NCI-H526 treated with DMSO at 0.1 percent for 48 hours (cell line): ENCODE data around the gene SERPINB12.

ENCODE experiments used
- DNase-seq: peaks from one replicate; lab custom pipeline; 2025; lab: John Stamatoyannopoulos, UW

Gene SERPINB12

DNA sequence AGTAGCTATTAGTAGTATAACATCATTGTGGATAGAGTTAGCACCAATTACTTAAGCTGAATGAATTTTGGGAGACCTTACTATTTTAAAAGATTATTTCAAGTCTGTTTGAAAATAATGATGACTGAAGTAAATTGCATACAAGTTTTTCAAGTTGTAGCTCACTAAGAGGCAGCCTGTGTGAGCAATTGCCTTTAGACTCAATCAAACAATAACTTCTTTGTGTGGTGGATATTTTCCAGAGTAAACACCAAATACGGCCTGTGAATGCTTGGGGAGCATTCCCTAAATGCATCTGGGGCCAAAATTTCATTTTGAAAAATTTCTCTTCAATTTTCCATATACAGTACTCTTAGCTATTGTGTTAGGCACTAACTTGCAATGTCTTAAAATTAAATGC is 7.9 kb downstream of the SERPINB12 start:
- DNase-seq = no peak

- no peak for DNase-seq
Observed at GRCh38 chr18:63551769-63552168, 9.6 kb downstream of the SERPINB12 start.

GRCh38 chr18:63552581-63552980 is 10.4 kb downstream of the SERPINB12 start:
- no peak for DNase-seq

DNA sequence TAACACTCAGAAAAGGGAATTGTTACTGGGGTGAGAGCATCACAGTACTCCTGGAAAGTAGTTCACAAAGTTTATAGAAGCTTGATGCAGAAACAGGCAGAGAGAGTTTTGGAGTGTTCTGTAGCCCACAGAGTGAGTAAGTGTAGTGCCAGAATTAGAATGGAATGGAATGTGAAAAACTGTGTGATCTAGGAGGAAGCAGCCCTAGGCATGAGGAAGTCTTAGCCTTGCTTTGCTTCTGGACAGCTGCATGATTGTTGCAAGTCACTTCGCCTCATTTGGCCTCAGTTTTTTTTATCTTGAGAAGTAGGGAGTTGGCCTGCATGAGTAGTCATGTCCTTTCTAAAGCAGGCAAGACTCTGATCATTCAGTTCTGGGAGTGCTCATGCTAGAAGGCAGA is 10.9 kb downstream of the SERPINB12 start:
- no peak for DNase-seq

GRCh38 chr18:63559567-63560491 is 17.7 kb downstream of the SERPINB12 start:
- no peak for DNase-seq

DNA sequence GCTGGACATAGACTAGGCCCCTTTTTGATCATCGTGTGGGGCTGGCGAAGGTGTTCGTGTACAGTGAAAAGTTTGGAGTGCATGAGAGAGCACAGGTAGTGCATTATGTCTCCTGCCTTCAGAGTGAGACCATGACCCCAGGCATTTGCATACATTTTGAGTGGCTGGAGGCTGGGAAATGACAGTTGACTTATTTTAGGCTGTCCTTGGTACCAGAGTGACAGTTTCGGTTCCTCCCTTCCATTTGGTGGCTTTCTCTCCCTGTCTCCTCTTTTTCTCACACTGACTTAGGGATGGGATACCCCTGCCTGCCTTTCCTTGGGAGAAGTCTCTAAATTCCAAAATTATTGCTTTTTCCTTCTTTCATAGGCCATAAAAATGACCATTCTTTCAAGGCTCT is 20.1 kb downstream of the SERPINB12 start:
- no peak for DNase-seq

DNA sequence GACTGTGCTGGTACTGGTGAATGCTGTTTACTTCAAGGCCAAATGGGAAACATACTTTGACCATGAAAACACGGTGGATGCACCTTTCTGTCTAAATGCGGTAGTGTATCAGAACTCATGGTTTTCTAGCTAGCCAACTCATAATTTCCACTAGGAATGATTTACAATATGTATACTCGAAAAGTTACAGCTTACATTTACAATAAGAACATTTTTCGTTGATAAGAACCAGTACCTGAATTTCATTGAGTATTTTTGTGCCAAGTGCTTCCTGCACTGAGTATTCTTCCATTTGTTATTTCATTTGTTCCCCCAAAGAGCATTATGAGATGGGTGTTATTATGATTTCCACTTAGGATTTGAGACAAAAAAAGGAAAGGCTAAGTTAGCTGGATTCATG is 21.9 kb downstream of the SERPINB12 start:
- DNase-seq = no peak

GRCh38 chr18:63564561-63564960 is 22.4 kb downstream of the SERPINB12 start:
- no peak for DNase-seq

DNA sequence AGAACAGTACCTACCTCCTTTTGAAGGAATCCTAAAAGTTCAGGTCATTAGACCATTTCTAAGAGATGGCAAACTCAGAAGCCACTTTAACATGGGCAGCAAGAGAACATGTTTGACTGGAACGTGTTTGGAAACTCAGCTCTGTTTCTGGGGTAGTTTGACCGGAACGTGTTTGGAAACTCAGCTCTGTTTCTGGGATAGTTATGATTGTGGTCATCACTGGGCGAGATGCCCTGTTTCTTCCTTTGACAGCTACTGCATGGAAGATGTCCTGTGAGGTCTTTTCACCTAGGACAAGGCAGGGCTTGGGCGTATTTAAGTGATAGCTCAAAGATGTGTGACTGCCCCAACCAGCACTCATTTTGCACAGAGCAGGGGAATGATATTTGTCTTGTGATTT is 25.1 kb downstream of the SERPINB12 start:
- DNase-seq = no peak

GRCh38 chr18:63567825-63568224 is 25.7 kb downstream of the SERPINB12 start:
- DNase-seq = no peak

GRCh38 chr18:63570721-63571120 is 28.6 kb downstream of the SERPINB12 start:
- DNase-seq = no peak

DNA sequence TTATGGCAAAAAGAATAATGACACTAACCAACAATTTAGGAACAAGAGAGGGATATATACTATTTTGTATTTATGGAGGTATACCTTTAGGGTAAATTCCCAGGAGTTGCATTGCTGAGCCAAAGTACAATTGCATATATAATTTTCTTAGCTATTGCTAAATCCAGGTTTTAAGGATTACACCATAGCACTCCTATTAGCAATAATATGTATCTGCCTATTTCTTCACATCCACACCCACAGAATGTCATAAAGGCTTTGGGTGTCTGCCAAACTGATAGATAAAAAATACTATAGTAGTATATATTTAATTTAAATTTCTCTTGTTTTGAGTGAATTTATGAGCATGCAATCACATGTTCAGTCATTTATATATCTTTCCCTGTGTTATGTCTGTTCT is 33.5 kb downstream of the SERPINB12 start:
- DNase-seq = no peak

DNA sequence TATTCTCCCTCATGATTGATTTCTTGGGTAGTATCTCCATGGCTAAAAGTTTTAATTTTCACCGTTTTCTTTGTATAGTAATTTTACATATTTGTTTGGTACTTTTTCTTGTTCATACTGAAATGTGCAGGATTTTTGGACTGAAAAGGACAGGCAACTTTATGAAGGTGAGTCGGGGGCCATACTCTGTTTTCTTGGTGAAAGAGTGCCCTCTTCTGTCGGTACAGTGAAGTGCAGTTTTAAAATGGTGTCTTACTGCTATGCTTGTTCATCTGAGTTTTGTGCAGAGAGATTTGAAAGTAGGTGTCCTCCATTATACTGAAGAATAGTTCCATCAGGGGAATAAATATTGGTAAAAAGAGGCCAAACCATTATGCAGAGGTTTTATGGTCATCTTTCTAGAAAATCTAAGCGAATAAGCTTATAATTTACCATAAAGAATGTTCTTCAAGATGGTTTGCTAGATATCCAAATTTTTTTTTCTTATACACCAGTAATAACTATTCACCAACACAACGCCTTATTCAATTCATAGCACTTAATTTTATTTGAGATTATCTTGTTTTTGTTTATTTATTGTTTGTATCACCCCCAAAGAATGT is 36.3 kb downstream of the SERPINB12 start:
- peak; percentile 12 for DNase-seq

DNA sequence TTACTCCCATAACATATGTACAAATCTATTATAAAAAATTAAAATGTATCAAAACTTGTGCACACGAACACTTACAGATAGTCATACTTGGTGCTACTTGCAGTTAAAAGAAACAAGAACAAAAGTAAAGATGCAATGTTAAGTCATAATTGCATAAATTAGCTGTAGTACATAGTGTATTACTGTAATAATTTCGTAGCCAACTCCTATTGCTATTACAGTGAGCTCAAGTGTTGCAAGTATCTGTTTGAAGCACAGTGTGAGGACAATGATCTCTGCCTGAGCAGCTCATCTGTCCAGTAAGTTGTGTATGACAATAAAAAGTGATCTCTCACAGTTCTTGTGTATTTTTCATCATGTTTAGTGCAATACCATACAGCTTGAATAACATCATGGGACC is 37.4 kb downstream of the SERPINB12 start:
- DNase-seq = no peak

DNA sequence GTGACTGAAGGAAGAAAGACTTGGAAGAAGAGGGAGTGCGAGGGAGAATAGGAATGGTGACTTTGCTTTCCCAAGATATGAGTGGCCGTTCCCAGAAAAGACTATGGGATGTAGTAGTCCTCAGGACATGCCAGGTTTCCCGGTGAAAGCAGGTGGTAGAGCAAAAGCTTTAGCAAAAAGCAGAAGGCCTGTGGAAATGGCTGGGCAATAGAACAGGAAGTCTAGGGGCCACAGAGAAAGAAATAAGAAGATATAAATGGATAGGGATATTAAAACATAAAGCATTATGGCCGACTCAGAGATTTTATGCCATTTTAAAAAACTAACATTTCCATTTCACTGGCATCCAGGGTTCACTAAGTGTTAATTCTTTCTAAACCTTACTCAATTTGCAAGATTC is 43.8 kb downstream of the SERPINB12 start:
- no peak for DNase-seq

DNA sequence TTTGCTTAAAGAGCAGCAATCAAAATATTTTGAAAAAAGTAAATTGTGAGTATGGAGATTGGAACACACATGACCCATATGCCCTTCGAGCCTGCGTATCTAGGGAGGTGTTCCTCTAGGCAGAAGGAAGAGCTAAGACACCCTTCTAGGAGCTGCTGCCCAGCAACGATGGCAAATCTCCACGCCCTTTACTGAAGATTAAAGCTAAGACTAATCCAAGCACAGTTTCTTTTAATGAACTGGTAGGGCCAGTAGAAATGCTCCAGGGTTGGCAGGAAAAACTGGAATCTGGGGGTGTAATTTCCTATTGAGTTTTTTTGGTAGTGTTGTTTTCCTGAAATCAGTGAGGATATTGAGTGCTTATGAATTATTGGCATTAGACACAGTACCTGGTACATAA is 44.3 kb downstream of the SERPINB12 start:
- no peak for DNase-seq

- DNase-seq = no peak
Observed at GRCh38 chr18:63586966-63587365, 44.8 kb downstream of the SERPINB12 start, which contains the start of gene SERPINB13. Gene SERPINB13 (plus strand): TSS chr18:63587343. CDS start chr18:63588668, 1,325 bp downstream.

- DNase-seq = no peak
Observed at GRCh38 chr18:63588909-63589308, 46.7 kb downstream of the SERPINB12 start.

DNA sequence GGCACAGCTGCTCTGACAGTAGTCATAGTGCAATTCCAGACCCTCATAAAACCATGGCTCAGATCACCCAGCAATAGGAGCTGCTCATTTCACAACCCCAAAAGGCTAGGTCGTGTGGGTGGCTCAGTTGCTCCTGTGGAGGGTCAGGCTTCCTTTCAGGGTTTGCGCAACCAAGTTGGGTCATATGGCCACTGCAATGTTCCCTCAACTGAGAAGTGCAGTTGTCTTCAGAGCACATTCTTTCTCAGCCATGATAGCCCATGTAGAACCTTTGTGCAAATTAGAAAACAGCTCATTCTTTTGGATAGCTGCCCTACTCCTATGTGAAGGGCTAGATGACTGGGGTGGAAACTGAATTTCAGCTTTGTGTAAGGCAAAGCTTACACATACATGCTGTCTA is 48.2 kb downstream of the SERPINB12 start:
- DNase-seq = no peak

DNA sequence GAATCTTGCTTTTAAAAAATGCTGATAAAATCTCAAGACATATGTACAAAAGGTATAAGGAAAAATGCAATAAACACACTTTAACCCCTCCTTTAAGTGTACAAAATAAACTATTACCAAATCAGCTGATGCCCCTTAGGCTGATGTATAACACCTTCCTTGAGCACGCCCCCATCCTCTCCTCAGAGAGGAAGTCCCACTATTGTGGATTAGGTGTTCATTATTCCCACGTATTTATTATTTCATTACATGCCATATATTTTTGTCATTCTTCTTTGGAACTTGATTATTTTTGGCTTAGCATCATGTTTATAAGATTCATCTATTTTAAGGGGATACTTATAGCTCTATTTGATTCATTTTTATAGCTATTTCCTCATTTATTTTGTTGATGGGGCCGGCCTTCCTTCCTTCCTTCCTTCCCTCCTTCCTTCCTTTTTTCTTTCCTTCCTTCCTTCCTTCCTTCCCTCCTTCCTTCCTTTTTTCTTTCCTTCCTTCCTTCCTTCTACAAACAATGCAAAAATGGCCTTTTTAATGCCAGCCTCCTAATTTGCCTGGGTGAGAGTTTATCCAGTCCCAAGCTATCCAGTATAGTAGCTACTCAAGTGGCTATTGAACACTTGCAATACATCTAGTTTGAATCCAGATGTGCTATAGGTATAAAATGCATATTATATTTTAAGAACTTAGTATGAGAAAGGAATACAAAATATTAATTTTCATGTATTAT is 49.0 kb downstream of the SERPINB12 start:
- no peak for DNase-seq

DNA sequence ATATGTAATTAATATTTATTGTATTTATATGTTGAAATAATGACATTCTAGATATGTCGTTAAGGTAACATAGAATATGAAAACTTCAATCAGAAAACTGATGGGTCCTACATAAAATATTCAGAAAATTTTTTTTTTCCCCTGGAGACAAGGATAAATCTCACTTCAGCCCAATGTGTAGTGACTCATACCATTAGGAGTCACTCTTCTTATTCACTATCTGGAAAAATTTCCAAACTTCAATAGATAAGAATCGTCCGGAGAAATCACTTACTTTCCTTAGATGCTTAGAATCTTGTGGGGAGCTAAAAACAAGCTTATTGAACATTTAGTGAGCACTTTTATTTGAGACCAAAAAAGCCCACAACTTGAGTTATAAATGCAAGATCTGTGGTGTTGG is 49.6 kb downstream of the SERPINB12 start:
- DNase-seq = no peak

- DNase-seq = no peak
Observed at GRCh38 chr18:63592471-63592870, 50.3 kb downstream of the SERPINB12 start.

DNA sequence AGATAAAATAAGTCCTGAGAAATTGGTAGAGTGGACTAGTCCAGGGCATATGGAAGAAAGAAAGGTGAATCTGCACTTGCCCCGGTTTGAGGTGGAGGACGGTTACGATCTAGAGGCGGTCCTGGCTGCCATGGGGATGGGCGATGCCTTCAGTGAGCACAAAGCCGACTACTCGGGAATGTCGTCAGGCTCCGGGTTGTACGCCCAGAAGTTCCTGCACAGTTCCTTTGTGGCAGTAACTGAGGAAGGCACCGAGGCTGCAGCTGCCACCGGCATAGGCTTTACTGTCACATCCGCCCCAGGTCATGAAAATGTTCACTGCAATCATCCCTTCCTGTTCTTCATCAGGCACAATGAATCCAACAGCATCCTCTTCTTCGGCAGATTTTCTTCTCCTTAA is 54.8 kb downstream of the SERPINB12 start:
- no peak for DNase-seq
